ENCODE data around the gene RBM6.

Gene RBM6

DNA sequence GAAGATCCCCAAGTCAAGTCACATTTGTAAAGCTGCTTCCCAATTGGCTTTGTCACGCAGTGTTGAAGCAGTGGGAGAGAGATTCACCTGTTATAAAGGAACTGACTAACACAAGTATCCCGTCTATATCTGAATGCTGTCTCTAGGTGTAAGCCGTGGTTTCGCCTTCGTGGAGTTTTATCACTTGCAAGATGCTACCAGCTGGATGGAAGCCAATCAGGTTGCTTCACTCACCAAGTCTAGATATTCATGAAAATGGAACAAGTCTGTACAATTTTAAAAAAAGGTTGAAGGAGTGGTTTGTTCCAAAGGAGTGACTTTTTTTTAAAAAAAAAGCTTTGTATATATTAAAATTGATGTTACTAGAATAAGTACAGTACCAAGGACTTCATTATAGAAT, 160.4 kb downstream of the RBM6 start:
- no peak for DNase-seq

DNA sequence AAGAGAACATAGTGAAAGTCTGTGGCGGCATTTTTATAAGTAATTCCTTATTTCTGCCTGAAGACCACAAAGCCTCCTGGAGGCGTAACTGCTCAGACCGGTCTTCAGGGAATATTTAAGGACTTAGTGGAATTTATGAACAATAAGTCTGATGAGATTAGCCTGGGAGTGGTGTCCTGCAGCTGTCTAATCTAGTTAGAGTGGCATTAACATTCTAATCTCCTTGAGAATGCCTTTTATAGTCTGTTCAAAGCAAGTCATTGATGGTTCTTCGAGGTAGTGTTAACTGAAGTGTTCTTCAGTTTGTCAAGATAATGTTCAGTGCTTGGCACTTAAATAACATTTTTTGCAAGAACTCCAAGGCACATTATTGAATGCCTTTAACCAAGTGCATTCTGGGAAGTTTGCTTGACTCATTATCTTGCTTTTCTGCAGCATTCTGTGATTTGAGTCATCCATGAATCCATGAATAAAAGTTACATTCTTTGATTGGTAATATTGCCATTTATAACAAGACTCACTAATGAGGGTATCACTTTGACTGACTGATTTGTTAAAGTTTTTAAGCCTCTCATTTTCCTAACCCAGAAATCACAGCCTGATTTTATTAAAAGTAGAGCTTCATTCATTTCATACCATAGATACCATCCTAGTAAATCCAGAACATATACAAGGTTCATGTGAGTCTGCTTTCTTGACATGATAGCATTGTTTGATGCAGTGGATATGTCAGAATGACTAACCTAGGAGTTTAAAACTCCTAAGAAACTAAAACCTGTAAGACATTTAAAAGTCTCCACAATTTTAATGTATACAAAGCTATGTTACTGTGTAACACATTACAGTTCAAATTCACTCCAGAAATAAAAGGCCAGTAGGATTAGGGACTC, 161.3 kb downstream of the RBM6 start:
- no peak for DNase-seq

DNA sequence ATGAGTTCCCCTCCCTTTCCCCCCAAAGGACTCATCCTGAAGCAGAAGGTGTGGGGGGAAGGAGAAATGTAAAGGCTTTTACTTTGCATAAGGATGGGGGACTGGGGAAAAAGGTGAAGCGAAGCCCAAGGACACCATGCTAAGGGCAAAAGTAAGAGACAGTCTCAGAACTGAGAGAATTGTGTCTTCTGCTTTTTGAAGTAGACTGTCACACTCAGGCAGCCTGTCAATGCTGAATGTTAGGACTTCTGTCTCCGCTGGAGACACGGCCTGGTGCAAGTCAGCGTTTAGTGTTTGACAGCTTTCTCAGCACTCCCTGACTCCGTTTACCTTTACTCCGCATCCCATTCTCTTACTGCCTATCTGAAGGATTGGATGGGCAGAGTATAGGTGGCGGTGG, 162.6 kb downstream of the RBM6 start:
- DNase-seq = no peak

DNA sequence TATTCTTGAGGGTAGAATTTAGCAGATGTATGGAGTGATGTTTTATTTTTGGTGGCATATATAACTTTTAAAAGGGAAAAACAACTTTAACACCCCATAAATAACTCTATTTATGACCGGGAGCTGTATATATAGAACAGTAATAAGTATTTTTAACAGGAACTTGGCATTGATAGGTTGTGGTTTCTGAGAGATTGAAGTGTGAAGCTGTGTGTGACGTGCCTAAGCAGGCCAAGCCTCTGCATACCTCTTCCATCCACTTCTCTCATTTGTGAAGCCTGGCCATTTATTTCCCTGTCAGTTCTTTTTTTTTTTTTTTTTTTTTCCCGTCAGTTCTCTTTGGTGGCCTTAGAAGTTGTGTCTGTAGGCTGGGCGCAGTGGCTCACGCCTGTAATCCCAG, 171.8 kb downstream of the RBM6 start:
- no peak for DNase-seq

DNA sequence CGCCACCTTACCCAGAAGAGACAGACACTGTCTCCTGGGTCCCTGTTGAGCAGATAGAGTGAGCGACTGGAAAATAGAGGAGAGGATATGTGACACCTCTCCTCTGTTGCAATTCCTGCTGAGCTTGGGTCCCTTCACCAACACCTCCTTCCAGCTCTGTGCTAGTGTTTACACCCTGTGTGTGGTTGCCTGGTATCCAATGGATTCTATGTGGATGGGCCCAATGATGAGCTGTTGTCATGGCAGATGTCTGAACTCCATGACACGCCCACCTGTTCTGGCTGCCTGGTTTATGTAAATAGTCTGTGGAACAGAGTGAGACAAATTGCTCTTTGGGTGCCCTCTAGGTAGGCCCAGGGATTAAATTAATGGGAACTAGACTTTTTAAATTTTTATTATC, 172.5 kb downstream of the RBM6 start:
- DNase-seq = no peak

DNA sequence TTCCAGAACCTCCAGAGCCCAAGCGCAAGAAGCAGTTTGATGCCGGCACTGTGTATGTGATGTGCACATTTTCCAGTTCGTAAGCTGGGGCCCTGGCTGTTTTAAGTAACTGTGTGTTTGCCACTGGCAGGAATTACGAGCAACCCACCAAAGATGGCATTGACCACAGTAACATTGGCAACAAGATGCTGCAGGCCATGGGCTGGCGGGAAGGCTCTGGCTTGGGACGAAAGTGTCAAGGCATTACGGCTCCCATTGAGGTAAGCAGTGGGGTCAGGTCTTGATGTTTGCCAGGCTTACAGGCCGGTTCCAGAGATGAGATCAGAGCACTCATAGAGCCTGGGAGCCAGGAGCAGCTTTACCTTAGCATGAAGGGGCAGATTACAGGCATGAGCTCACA, 177.2 kb downstream of the RBM6 start:
- DNase-seq = no peak

DNA sequence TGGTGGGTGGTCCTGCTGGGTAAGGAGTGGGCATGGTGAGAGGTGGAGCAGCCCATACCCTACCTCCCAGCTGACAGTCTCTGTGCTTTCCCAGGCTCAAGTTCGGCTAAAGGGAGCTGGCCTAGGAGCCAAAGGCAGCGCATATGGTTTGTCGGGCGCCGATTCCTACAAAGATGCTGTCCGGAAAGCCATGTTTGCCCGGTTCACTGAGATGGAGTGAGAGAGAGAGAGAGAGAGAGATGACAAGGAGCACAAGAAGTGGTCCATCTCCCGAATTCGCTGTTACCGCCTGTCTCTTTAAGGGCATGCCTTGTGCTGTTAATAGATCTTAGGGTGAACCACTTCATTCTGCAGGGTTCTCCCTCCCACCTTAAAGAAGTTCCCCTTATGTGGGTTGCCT, 178.3 kb downstream of the RBM6 start:
- DNase-seq = no peak

DNA sequence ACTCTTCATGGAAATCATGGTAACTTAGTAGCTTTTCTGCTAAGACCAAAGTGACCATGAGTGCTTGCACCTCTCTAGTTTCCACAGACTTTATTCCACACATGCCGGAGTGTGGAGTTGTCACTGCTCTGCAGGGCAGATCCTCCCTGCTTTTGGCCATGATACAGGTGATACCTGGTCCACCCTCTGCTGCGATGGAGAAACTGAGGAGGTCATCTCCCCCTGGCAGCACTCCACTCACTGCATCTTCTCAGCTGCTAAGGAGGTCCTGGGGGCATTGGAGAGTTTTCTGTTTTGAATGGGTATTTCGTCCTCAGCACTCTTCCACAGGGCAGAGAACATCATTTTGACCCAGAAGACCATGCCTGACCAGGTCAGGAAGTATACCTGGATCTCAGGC, 179.8 kb downstream of the RBM6 start:
- DNase-seq = no peak

DNA sequence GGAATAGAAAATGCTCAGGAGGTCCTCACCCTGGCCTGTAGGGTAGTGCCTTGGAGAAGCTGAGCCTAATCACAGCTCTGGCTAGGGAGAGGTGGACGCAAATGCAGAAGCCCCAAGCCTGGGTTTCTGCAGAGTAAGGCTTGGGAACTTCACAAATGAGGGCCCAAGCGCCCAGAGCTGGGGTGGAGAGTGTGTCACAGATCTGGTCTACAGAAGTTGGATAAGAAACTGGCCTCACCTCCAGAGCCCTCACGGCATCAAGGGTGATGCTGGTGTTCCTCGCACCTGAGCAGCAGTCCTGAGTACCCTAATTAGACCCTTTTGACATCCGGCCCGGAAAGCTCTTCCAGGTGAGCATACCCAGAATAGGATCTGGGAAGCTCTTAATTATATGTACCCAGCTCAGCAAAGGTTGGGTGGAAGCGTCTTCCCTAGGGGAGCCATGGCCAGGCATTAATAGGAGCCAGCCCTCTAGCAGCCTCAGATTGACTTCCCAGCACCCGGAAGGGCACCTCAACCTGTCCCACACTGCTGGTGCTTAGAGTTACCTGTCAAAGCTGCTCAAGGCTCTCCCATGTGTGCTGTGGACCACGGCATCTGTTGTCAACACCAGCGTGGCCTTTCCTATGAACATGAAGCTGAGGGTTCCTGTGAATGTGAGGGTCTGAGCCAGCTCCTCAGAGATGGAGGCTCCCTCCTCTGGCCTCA, 180.6 kb downstream of the RBM6 start:
- DNase-seq = no peak

DNA sequence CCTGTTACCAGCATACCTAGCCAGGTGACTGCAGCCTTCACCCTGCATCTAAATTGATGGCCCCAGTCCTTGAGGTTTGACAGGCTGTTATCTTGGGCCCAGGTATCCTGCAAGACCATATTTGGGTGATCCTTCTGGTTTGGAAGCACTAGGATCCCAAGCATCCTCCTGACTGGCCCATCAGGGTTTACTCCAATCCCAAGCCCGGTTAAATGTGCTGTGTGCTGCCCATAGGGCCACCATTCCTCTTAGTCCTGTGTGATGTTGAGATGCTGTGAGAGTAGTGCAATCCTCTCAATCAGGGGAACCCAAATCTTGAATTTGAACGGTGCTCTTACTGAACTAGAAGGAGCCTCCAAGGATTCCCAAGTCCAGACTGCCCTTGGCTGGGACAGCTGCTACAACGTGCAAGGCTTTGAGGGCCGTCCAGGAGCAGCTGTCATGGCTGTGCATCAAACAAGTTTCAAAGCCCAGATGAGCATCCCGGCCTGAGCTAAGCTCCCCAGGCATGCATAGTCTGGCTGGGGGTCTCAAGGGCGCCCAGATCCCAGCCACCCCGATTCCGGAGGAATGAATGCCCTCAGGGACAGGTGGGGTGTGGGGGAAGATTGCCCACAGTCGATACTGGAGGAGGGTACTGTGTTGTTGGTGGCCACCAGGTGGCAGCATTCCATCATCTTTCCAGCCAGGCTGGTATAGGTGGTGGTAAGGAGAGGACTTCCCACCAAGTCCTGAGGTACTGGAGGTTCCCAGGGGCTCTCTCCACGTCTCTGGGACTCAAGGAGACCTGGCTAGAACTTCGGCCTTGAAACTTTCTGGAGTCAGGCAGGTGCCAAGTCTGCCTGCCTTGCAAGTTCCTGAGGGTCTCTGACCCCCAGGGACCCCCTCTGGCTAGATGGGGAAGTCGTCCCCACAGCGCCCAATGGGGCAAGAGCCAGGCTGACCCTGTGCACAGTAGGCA, 181.4 kb downstream of the RBM6 start:
- DNase-seq = peak; percentile 61 to 72

DNA sequence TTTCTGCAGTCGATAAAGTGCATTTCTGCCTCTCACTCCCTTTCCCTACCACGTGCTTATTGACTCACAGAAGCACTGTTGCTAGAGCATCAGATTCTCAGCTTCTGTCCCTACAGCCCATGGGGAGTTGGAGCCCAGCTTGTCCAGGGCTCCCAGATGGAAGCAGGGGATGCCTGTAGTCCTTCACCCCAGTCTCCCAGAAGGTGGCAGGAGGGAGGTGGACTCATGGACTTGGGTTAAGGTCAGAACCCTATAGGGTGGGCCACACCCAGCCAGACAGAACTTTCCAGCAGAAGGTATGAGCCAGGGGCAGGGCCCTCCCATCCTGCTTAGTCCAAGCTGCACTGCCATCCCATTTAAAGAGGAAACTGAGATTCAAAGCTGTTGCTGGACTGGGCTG, 182.1 kb downstream of the RBM6 start:
- no peak for DNase-seq

DNA sequence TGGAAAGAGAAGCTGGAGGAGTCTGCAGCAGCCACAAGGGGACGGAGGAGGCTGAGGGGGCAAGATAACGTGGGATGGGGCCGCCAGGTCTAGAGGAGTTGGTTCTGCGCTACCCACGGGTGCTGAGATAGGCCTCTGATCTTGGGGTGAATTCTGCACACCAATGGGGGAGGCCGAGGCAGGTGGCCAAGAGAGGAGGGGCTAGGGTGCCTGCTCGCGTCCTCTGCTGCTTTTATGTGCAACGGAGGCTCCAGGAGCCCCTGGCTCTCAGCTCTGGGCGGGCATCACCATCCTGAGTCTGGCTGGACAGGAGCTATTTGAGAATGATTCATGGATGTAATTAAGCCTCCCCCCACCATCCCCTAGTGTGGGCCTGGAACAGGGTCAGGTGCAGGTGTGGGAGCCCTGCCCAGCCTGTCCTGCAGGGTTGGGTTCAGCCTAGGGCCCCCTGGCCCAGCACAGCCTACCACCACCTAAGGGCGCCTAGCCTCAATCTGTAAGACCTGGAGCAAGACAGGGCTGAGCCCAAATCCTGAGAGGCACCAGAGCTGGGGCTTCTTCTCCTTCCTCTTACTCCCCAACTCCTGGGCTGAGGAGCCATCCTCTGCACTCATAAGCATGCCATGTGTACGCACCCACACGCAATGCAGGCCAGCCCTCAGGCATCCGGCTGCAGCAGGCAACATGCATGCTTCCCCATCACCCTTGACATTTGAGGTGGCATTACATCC, 182.9 kb downstream of the RBM6 start:
- DNase-seq = no peak

DNA sequence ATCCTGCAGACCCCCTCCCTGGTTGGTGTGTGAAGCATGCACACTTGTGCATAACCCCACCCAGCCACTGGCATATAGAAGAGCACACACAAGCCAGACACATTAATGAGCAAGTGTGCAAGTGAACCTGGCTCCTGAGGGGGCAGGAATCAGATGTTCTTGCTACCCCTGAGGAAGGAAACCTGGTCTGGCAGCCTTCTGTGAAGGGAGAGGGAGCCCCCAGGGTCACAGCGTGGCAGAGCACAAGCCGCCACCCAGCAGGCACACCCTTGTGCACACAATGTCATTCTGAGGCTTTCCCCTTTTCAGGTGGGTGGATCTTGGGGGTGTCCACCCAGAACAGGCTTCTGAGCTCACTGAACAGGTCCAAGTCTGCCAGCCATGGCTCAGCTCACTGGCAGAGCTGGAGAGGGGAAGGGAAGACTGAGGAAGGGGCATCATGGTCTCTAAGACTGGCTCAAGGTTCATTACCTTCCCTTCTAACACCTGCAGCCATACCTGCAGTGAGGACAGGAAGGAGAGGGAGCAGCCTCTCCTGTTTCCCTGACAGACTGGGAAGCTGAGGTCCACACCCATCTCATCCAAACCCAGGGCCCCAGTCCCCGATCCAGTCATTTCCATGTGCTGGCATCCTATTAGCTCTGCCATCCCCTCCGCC, 183.6 kb downstream of the RBM6 start:
- no peak for DNase-seq

DNA sequence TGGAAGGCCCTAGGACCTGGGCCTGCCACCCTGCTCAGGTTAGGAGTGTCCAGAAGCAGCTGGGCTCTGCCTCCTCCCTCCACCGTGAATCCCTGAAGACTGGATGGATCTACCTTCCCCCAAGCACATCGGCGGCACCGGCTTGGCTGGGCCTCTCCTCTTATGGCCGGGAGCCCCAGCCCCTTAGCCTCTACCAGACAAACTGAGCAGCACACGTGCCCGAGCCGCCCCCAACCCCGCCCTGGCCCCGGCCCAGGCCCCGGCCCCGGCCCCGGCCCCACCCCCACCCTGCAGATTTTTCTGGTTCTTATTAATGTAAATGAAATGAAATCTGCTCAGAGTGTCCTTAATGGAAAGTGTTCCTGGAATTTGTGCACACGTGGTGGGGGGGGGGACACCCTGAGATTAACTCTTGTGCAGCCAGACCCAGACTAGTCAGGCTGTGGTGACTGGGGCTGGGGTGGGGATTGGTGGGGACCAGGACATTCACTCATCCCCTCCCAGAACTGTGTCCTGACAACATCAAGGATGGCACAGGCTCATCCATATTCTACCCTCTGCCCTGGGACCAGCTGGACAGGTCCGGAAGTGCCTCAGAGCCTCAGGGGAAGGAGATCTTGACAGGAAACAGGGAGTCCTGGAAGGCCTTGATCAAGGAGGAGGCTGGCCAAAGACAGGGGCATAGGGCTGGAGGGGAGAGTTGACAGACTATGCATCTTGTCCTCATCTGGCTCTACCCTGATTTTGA, 184.3 kb downstream of the RBM6 start:
- no peak for DNase-seq

DNA sequence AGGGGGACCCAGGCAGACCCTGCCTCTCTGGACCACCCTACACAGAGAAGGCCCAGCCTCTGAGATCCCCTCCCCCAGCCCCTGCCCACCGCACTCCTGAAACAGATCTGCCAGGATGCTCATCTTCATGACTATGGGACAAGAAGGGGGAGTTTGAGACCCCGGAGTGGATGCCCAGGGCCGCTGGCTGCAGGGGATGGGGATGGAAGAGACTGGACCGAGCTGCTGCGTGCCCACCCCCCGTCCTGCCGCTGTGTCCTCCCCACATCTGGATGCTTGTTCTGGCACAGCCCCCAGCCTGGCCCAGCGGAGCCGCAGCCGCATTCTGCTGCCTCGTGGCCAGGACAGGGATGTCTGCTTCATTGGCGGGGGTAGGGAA, 184.8 kb downstream of the RBM6 start:
- DNase-seq = no peak

DNA sequence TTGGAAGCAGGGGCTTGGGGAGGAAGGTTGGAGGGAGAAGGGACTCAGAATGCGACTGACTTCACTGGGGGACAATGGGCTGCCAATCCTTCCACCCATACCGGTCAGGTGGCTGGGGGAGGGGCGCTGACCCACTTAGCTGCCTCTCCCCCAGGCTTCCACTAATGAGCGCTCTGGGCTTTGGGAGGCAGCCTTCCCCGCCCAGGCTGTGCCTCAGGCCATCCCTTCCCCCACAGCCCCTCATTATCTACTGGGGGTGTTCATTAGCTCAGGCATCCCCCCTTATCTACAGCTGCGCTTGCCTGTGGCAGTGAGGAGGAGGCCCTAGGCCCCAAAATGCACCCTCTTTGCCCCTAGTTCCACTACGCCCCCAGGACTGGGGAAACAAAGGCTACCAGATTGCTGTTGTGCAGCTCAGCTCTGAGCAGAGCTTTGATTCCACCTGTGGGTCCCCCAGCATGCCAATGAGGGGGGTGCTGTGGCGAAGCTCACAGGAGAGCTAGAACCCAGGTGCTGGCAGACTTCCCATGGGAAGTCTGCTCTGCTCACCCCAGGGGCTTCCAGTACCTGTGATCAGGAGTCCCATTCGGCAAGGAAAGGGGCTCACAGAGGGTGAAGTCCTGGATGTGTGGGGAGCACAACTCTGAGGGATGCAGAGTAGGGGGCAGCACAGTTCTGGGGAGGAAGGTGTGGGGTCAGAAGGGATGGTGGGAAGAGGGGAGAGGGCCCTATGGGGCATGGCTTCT, 185.8 kb downstream of the RBM6 start:
- DNase-seq = no peak

DNA sequence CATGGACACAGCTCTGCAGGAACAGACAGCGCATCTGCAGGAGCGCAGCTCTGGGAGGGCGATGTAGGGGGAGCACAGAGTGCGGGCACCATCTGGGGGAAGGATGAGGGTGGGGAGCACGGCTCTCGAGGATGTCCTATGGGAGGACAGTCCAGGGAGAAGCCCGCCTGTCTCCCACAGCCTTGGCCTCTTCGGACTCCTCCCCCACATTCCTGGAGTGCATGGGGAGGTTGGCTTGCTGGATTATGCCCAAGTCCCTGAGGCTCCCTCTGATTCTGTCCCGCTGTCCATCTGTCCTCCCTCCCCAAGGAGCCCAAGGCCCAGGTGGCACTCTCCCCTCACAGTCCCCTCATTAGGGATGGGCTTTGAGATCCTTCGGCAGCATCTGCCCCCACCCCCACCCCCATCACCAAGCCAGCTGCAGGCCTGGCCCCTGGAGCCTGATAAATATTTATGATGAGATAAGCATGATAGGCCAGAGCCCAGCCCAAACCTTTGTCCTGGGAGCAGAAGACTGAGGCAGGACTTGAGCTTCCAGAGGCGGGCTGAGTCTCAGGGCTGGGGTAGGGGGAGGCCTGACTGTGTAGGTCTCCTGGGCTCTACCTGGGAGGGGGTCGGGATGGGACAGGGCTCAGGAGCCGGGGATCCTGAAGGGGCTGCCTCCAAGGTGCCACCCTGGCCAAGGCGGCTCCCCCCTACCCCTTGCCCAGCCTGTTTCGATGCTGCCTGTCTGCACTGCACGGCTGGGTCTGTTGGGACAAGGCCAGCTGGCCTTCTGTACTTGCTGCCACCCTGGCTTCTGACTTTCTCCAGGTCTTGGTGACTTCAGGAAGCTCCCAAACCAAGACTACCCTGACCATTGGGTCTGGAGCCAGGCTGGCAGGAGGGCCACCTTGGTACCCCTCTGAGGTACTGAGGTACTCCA, 186.6 kb downstream of the RBM6 start:
- DNase-seq = no peak

Measured in stimulated activated CD4-positive, alpha-beta T cell treated with anti-CD3 and anti-CD28 coated beads, Interleukin-2, amount 100 ng/mL, for 48 hours (primary cell).